HUES64 (cell line): ENCODE measurements around the gene MCM5.
"Not testable (repeated sequence)": the region's sequence is repeated elsewhere in the genome, so short reads cannot be mapped to it uniquely, and the experiment has no call there.

Source experiments
- H3K27ac ChIP-seq: 2 replicates; pipeline ENCODE4 v1.7.0; 2013; ENCODE audit warnings: low read depth, low read length, inconsistent platforms
- H3K27me3 ChIP-seq: 2 replicates; pipeline ENCODE4 v1.6.1; 2013; ENCODE audit warnings: mild to moderate bottlenecking, low read length; ENCODE audit not compliant: insufficient read depth
- H3K36me3 ChIP-seq: 2 replicates; pipeline ENCODE4 v1.6.1; 2013; ENCODE audit warnings: mild to moderate bottlenecking, low read length; ENCODE audit not compliant: insufficient read depth
- H3K4me1 ChIP-seq: 2 replicates; pipeline ENCODE4 v1.6.1; 2013; ENCODE audit warnings: mild to moderate bottlenecking, low read length, moderate library complexity; ENCODE audit not compliant: insufficient read depth
- H3K4me3 ChIP-seq: 2 replicates; pipeline ENCODE4 v1.5.1; 2013; ENCODE audit warnings: mild to moderate bottlenecking, low read length, moderate library complexity
- H3K9ac ChIP-seq: 2 replicates; pipeline ENCODE4 v1.6.1; 2013; ENCODE audit warnings: mild to moderate bottlenecking, low read depth, low read length
- H3K9me3 ChIP-seq: 2 replicates; pipeline ENCODE4 v1.6.1; 2013; ENCODE audit warnings: low read depth, low read length; ENCODE audit not compliant: insufficient read depth
- WGBS: fragments of 150-250, 120-280 bp; methylation state at CpG from one replicate; pipeline ENCODE4 v1.1.7; 2013; ENCODE audit warnings: missing lambda C conversion rate; 5-methylcytosine and 5-hydroxymethylcytosine counted together

MCM5 gene

DNA sequence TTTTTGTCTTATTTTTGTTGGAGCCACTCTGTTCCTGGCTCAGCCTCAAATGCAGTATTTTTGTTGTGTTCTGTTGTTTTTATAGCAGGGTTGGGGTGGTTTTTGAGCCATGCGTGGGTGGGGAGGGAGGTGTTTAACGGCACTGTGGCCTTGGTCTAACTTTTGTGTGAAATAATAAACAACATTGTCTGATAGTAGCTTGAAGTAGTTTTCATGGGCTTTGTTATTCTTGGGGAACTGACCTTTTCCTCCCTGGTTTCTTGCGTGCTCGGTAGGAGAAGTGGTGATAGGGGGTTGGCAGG, 6.0 kb upstream of the MCM5 start:
- 86% methylated on average over 4 of the region's 4 CpGs for WGBS
- Histone ChIP-seq H3K9me3 (no peaks in the 10 kb centered on the region), H3K27me3 (no peaks in the 10 kb centered on the region), H3K9ac (no peak overlapping the region), H3K4me1 (peaks cover 14% of the 10 kb centered on the region), H3K36me3 (peaks cover 16% of the 10 kb centered on the region; the same call in 1 of the 2 replicates), H3K27ac (no peak overlapping the region), H3K4me3 (no peak overlapping the region)

- Histone ChIP-seq H3K36me3 (peaks cover 11% of the 10 kb centered on the region; the same call in 1 of the 2 replicates), H3K27ac (no peak overlapping the region), H3K9ac (no peak overlapping the region), H3K4me1 (peaks cover 14% of the 10 kb centered on the region), H3K27me3 (no peaks in the 10 kb centered on the region), H3K4me3 (no peak overlapping the region), H3K9me3 (no peaks in the 10 kb centered on the region)
- 93% methylated on average over 4 of the region's 5 CpGs for WGBS
Observed at GRCh38 chr22:35394810-35395563, 5.0 kb upstream of the MCM5 start.

GRCh38 chr22:35396622-35397021, 3.3 kb upstream of the MCM5 start:
- peaks cover 13% of the 10 kb centered on the region for H3K36me3 ChIP-seq
- not testable (repeated sequence) for H3K9me3 ChIP-seq, H3K4me3 ChIP-seq, H3K27me3 ChIP-seq
- H3K27ac ChIP-seq: peak overlapping the region; percentile 8; the same call in 1 of the 2 replicates
- 0 out of 2 replicates have a peak overlapping the region, but pooled peaks have one; percentile 23 for H3K9ac ChIP-seq
- peaks cover 20% of the 10 kb centered on the region for H3K4me1 ChIP-seq
- 85% methylated on average over 6 of the region's 6 CpGs for WGBS

DNA sequence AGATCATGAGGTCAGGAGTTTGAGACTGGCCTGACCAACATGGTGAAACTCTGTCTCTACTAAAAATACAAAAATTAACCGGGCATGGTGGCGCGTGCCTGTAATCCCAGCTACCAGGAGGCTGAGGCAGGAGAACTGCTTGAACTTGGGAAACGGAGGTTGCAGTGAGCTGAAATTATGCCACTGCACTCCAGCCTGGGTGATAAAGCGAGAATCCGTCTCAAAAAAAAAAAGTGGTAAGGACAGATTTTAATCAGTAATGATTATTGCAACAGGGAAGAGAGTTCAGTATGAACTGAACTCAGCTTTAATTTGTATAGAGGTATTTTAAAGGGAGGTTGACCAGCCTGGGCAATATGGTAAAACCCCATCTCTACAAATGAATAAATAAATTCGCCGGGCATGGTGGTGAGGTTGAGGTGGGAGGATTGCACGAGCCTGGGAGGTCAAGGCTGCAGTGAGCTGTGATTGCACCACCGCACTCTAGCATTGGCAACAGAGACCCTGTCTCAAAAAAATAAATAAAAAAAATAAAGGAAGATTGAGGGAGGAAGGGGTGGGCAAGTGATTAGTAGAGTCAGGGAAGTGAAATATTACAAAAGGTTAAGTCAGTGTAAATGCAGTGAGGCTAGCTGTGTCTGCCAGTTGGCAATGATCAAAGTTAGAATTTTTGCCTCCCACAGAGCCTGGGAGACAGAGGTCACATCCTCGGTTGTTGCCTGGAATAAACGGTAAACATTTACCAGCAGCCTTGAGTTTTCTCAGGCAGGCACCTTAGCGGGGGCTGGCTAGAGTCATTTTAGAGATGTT, 2.6 kb upstream of the MCM5 start:
- Histone ChIP-seq H3K27ac (no peak overlapping the region), H3K9me3 (no peaks in the 10 kb centered on the region), H3K36me3 (peaks cover 20% of the 10 kb centered on the region), H3K27me3 (no peaks in the 10 kb centered on the region), H3K9ac (no peak overlapping the region), H3K4me3 (no peak overlapping the region), H3K4me1 (peaks cover 23% of the 10 kb centered on the region)
- WGBS: 76% methylated on average over 9 of the region's 13 CpGs

GRCh38 chr22:35398591-35398973, 1.4 kb upstream of the MCM5 start:
- no peaks in the 10 kb centered on the region for H3K9me3 ChIP-seq
- peaks cover 23% of the 10 kb centered on the region for H3K4me1 ChIP-seq
- no peaks in the 10 kb centered on the region for H3K27me3 ChIP-seq
- H3K27ac ChIP-seq: no peak overlapping the region
- peaks cover 27% of the 10 kb centered on the region for H3K36me3 ChIP-seq
- H3K9ac ChIP-seq: no peak overlapping the region
- WGBS: 96% methylated on average over 4 of the region's 4 CpGs
- no peak overlapping the region for H3K4me3 ChIP-seq

- H3K27ac ChIP-seq: peak overlapping the region; percentile 88
- H3K27me3 ChIP-seq: no peaks in the 10 kb centered on the region
- WGBS: 83% methylated on average over 24 of the region's 24 CpGs
- H3K9me3 ChIP-seq: no peaks in the 10 kb centered on the region
- peaks cover 33% of the 10 kb centered on the region for H3K36me3 ChIP-seq
- peak overlapping the region; percentile 98 for H3K4me3 ChIP-seq
- H3K9ac ChIP-seq: peak overlapping the region; percentile 100
- peaks cover 23% of the 10 kb centered on the region for H3K4me1 ChIP-seq
Observed at GRCh38 chr22:35399114-35399677, 744 bp upstream of the MCM5 start.

DNA sequence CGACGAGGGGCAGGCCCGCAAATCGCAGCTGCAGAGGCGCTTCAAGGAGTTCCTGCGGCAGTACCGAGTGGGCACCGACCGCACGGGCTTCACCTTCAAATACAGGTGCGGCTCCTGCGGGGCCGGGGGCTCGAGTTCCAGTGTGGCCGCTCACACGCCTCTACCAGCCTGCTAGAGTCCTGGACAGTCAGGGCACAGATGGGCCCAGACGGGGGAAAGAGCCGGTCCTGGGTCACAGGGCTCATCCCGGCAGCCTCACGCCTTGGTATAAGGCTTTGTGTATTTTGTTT, 506 bp downstream of the MCM5 start:
- peaks cover 45% of the 10 kb centered on the region for H3K36me3 ChIP-seq
- peak overlapping the region; percentile 100 for H3K9ac ChIP-seq
- H3K9me3 ChIP-seq: no peaks in the 10 kb centered on the region
- H3K4me1 ChIP-seq: peaks cover 23% of the 10 kb centered on the region
- peak overlapping the region; percentile 93 for H3K27ac ChIP-seq
- H3K4me3 ChIP-seq: peak overlapping the region; percentile 98
- 3% methylated on average over 19 of the region's 20 CpGs for WGBS
- H3K27me3 ChIP-seq: no peaks in the 10 kb centered on the region

GRCh38 chr22:35401863-35402262, 1.9 kb downstream of the MCM5 start:
- Histone ChIP-seq H3K36me3 (peaks cover 60% of the 10 kb centered on the region), H3K27ac (no peak overlapping the region), H3K9ac (peak overlapping the region; percentile 100; the same call in 1 of the 2 replicates), H3K27me3 (no peaks in the 10 kb centered on the region), H3K4me1 (peaks cover 17% of the 10 kb centered on the region), H3K4me3 (peak overlapping the region; percentile 98; the same call in 1 of the 2 replicates), H3K9me3 (no peaks in the 10 kb centered on the region)
- 91% methylated on average over 6 of the region's 6 CpGs for WGBS

DNA sequence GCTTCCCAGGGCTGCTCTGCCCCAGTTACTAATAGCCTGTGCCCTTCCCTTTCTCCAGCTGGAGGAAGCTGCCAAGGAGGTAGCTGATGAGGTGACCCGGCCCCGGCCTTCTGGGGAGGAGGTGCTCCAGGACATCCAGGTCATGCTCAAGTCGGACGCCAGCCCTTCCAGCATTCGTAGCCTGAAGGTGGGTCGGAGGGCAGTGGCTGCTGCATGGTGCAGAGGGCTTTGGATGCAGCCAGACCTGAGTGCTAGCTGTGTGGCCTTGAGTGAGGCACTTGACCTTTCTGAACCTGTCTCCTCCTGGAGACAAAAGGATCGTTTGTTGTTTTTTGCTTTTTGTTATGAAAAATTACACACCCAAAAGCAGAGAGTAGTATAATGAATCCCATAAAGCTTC, 3.4 kb downstream of the MCM5 start:
- no peak overlapping the region for H3K9ac ChIP-seq
- peaks cover 9% of the 10 kb centered on the region; the same call in 1 of the 2 replicates for H3K4me1 ChIP-seq
- H3K9me3 ChIP-seq: no peaks in the 10 kb centered on the region
- no peak overlapping the region for H3K27ac ChIP-seq
- WGBS: 95% methylated on average over 6 of the region's 7 CpGs
- H3K4me3 ChIP-seq: no peak overlapping the region
- no peaks in the 10 kb centered on the region for H3K27me3 ChIP-seq
- peaks cover 75% of the 10 kb centered on the region for H3K36me3 ChIP-seq

DNA sequence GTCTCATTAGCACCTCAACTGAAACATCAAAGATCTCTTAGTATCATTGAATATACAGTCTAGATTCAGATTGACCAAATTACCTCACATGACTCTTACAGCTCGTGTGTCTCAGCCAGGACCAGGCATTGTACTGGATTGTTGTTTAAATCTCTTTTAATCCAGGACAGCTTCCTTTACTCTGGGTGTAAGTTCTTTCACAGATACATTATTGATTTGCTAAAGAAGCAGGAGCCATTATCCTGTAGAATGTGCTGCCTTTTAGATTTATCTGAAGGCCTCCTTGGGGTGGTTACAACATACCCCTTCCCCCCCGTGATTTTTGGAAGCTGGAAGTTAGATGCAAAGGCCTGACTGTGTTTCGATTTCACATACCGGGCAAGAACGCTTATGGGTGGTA, 4.2 kb downstream of the MCM5 start:
- Histone ChIP-seq H3K4me1 (peaks cover 9% of the 10 kb centered on the region; the same call in 1 of the 2 replicates), H3K4me3 (no peak overlapping the region), H3K27ac (no peak overlapping the region), H3K9me3 (no peaks in the 10 kb centered on the region), H3K36me3 (peaks cover 82% of the 10 kb centered on the region), H3K27me3 (no peaks in the 10 kb centered on the region), H3K9ac (no peak overlapping the region)
- WGBS: 90% methylated on average over 5 of the region's 5 CpGs

GRCh38 chr22:35406443-35406842, 6.5 kb downstream of the MCM5 start:
- peaks cover 3% of the 10 kb centered on the region; the same call in 1 of the 2 replicates for H3K4me1 ChIP-seq
- H3K36me3 ChIP-seq: peaks cover 99% of the 10 kb centered on the region
- 95% methylated on average over 13 of the region's 13 CpGs for WGBS

More at GRCh38 chr22:35406443-35406842, 6.5 kb downstream of the MCM5 start:
- H3K9ac ChIP-seq: no peak overlapping the region
- H3K4me3 ChIP-seq: no peak overlapping the region
- no peaks in the 10 kb centered on the region for H3K27me3 ChIP-seq
- H3K9me3 ChIP-seq: no peaks in the 10 kb centered on the region
- H3K27ac ChIP-seq: no peak overlapping the region
